DOHH2 (cell line): ENCODE measurements around the gene SEMA4D.

ENCODE experiments used
- H3F3A ChIP-seq: fragments of 200-600 bp; sonication (generic), shearing (Covaris generic); 2 replicates; pipeline ENCODE4 v1.6.0; 2016; ENCODE audit warnings: antibody characterized with exemption, mild to moderate bottlenecking; ENCODE audit not compliant: control insufficient read depth, insufficient read depth
- H3K27ac ChIP-seq: fragments of 200-600 bp; sonication (generic); 2 replicates; pipeline ENCODE4 v1.5.1; 2014; ENCODE audit warnings: low read depth, mild to moderate bottlenecking, low read length, moderate library complexity
- H3K27me3 ChIP-seq: fragments of 200-600 bp; sonication (generic); 2 replicates; pipeline ENCODE4 v1.6.1; 2014; ENCODE audit warnings: mild to moderate bottlenecking, low read length, mixed read lengths; ENCODE audit not compliant: control insufficient read depth
- H3K36me3 ChIP-seq: fragments of 200-600 bp; sonication (generic); 2 replicates; pipeline ENCODE4 v1.6.1; 2014; ENCODE audit warnings: mild to moderate bottlenecking, low read length, moderate library complexity, mixed read lengths; ENCODE audit not compliant: control insufficient read depth
- H3K4me1 ChIP-seq: fragments of 200-600 bp; sonication (generic); 2 replicates; pipeline ENCODE4 v1.6.1; 2014; ENCODE audit warnings: mild to moderate bottlenecking, low read length, mixed read lengths; ENCODE audit not compliant: control insufficient read depth
- H3K4me2 ChIP-seq: fragments of 200-600 bp; sonication (generic); 2 replicates; pipeline ENCODE4 v1.6.0; 2014; ENCODE audit warnings: mild to moderate bottlenecking, low read length, moderate library complexity
- H3K4me3 ChIP-seq: fragments of 200-600 bp; sonication (generic); 2 replicates; pipeline ENCODE4 v1.5.1; 2014; ENCODE audit warnings: mild to moderate bottlenecking, low read length, mixed read lengths
- H3K79me2 ChIP-seq: fragments of 200-600 bp; sonication (generic); 2 replicates; pipeline ENCODE4 v1.6.1; 2014; ENCODE audit warnings: mild to moderate bottlenecking, low read length, mixed read lengths; ENCODE audit not compliant: control insufficient read depth
- H3K9me2 ChIP-seq: fragments of 200-600 bp; sonication (generic); replicated peaks from 2 replicates; pipeline ENCODE4 v1.6.1; 2014; ENCODE audit warnings: mild to moderate bottlenecking, low read length, mixed read lengths; ENCODE audit not compliant: control insufficient read depth
- H3K9me3 ChIP-seq: fragments of 200-600 bp; sonication (generic); 2 replicates; pipeline ENCODE4 v1.6.1; 2014; ENCODE audit warnings: antibody characterized with exemption, low read length, mixed read lengths; ENCODE audit not compliant: control insufficient read depth, insufficient read depth
- H4K20me1 ChIP-seq: fragments of 200-600 bp; sonication (generic); 2 replicates; pipeline ENCODE4 v1.6.0; 2014; ENCODE audit warnings: low read depth, mild to moderate bottlenecking, antibody characterized with exemption, low read length, moderate library complexity; ENCODE audit not compliant: control insufficient read depth, insufficient read depth
- CTCF ChIP-seq: fragments of 200-600 bp; sonication (generic); IDR thresholded peaks from one replicate; pipeline ENCODE4 v1.5.1; 2014; ENCODE audit warnings: antibody characterized with exemption, mild to moderate bottlenecking, low read depth, low read length; ENCODE audit not compliant: poor library complexity, severe bottlenecking
- EZH2phosphoT487 ChIP-seq: fragments of 200-600 bp; sonication (generic); IDR thresholded peaks from 2 replicates; pipeline ENCODE4 v1.6.1; 2017; ENCODE audit warnings: borderline replicate concordance, mild to moderate bottlenecking, antibody characterized with exemption, low read length, moderate library complexity, mixed read lengths

SEMA4D gene

GRCh38 chr9:89513837-89514236 is 15.9 kb upstream of the SEMA4D start:
- no peaks in the 10 kb centered on the region for H3F3A ChIP-seq
- H3K27me3 ChIP-seq: peaks cover 9% of the 10 kb centered on the region; the same call in 1 of the 2 replicates
- no peak overlapping the region for H3K4me3 ChIP-seq
- no peaks in the 10 kb centered on the region for H4K20me1 ChIP-seq
- H3K4me1 ChIP-seq: no peaks in the 10 kb centered on the region
- no peaks in the 10 kb centered on the region for H3K9me2 ChIP-seq
- H3K36me3 ChIP-seq: no peaks in the 10 kb centered on the region
- H3K79me2 ChIP-seq: no peaks in the 10 kb centered on the region
- H3K4me2 ChIP-seq: no peak overlapping the region
- no peaks in the 10 kb centered on the region for H3K9me3 ChIP-seq
- H3K27ac ChIP-seq: no peak overlapping the region
- TF ChIP-seq EZH2phosphoT487 (no peak), CTCF (no peak)

GRCh38 chr9:89512382-89512781 is 14.5 kb upstream of the SEMA4D start:
- Histone ChIP-seq H3K4me1 (peaks cover 5% of the 10 kb centered on the region), H3K79me2 (no peaks in the 10 kb centered on the region), H3K36me3 (no peaks in the 10 kb centered on the region), H3K27ac (no peak overlapping the region), H3K4me2 (no peak overlapping the region), H3K9me3 (no peaks in the 10 kb centered on the region), H3K27me3 (peaks cover 16% of the 10 kb centered on the region), H3K4me3 (no peak overlapping the region), H3K9me2 (no peaks in the 10 kb centered on the region), H4K20me1 (no peaks in the 10 kb centered on the region), H3F3A (no peaks in the 10 kb centered on the region)
- TF ChIP-seq EZH2phosphoT487: no peak
- TF ChIP-seq CTCF: no peak

- no peak overlapping the region for H3K27ac ChIP-seq
- H3K4me2 ChIP-seq: no peak overlapping the region
- no peaks in the 10 kb centered on the region for H3K9me2 ChIP-seq
- no peaks in the 10 kb centered on the region for H3F3A ChIP-seq
- H3K4me3 ChIP-seq: no peak overlapping the region
- no peaks in the 10 kb centered on the region for H3K36me3 ChIP-seq
- H4K20me1 ChIP-seq: no peaks in the 10 kb centered on the region
- no peak for TF ChIP-seq CTCF
- no peak for TF ChIP-seq EZH2phosphoT487
- peaks cover 20% of the 10 kb centered on the region for H3K27me3 ChIP-seq
- no peaks in the 10 kb centered on the region for H3K9me3 ChIP-seq
- H3K4me1 ChIP-seq: peaks cover 7% of the 10 kb centered on the region
- no peaks in the 10 kb centered on the region for H3K79me2 ChIP-seq
Observed at GRCh38 chr9:89508951-89509615, 11.2 kb upstream of the SEMA4D start.
